ENCODE results near the gene KCNK3. TPM values are rescaled to one million over a fixed set of nuclear protein-coding genes. Genes with fewer than 3 reads are reported as not detected.
A peak's percentile ranks its signal among the peaks of the same experiment; 100 is the strongest.

KCNK3 gene
- total RNA-seq (ENCODE audit: low replicate concordance), result 2.7 and 7.7 TPM in 2 replicates
- long read RNA-seq, partial matches to known transcripts, result 0 of 3 reads
- long read RNA-seq, other reads (novel, unspliced or antisense), result 3 of 3 reads

- peak within 1 kb of the TSS; percentile 78 for H3K27ac Mint-ChIP-seq
- H3K9me3 Mint-ChIP-seq, result no peaks in the 10 kb centered on the region
- peak within 1 kb of the TSS; percentile 83 for H3K4me3 Mint-ChIP-seq
- peak; percentile 83 for DNase-seq (ENCODE audit: extremely low spot score, unreplicated experiment)
- TF ChIP-seq CTCF (conservative IDR thresholded peaks at IDR 0.05), result no peak
- H3K4me1 Mint-ChIP-seq (ENCODE audit: unreplicated experiment), result peaks cover 4% of the 10 kb centered on the region
- peaks cover 60% of the 10 kb centered on the region for H3K27me3 Mint-ChIP-seq
- H3K36me3 Mint-ChIP-seq, result no peaks in the 10 kb centered on the region
Measured at GRCh38 chr2:26692279-26692896, at the start of gene KCNK3. Gene KCNK3 (plus strand): TSS chr2:26692722. CDS start chr2:26692876, 154 bp downstream.

- H3K4me3 Mint-ChIP-seq, result no peak overlapping the region
- no peak overlapping the region for H3K27ac Mint-ChIP-seq
- no peaks in the 10 kb centered on the region for H3K9me3 Mint-ChIP-seq
- no peak for TF ChIP-seq CTCF (conservative IDR thresholded peaks at IDR 0.05)
- DNase-seq (ENCODE audit: extremely low spot score, unreplicated experiment), result peak; percentile 48
- H3K4me1 Mint-ChIP-seq (ENCODE audit: unreplicated experiment), result peaks cover 28% of the 10 kb centered on the region
- no peaks in the 10 kb centered on the region for H3K36me3 Mint-ChIP-seq
- peaks cover 14% of the 10 kb centered on the region for H3K27me3 Mint-ChIP-seq
Measured at GRCh38 chr2:26644188-26644835, 48.2 kb upstream of the KCNK3 start.

- Mint-ChIP-seq H3K4me3 (no peak overlapping the region), H3K9me3 (no peaks in the 10 kb centered on the region), H3K36me3 (no peaks in the 10 kb centered on the region), H3K27ac (no peak overlapping the region), H3K4me1 (ENCODE audit: unreplicated experiment) (peaks cover 24% of the 10 kb centered on the region), H3K27me3 (peaks cover 14% of the 10 kb centered on the region)
- peak; percentile 20 for DNase-seq (ENCODE audit: extremely low spot score, unreplicated experiment)
- TF ChIP-seq CTCF (conservative IDR thresholded peaks at IDR 0.05), result no peak
Measured at GRCh38 chr2:26645762-26646161, 46.8 kb upstream of the KCNK3 start.

- H3K27me3 Mint-ChIP-seq, result peaks cover 18% of the 10 kb centered on the region
- no peaks in the 10 kb centered on the region for H3K9me3 Mint-ChIP-seq
- no peak overlapping the region for H3K27ac Mint-ChIP-seq
- H3K36me3 Mint-ChIP-seq, result no peaks in the 10 kb centered on the region
- DNase-seq (ENCODE audit: extremely low spot score, unreplicated experiment), result no peak
- no peak for TF ChIP-seq CTCF (conservative IDR thresholded peaks at IDR 0.05)
- no peak overlapping the region for H3K4me3 Mint-ChIP-seq
- H3K4me1 Mint-ChIP-seq (ENCODE audit: unreplicated experiment), result peaks cover 28% of the 10 kb centered on the region
Measured at GRCh38 chr2:26646986-26647672, 45.4 kb upstream of the KCNK3 start.

GRCh38 chr2:26647981-26648380 lies 44.5 kb upstream of the KCNK3 start:
- Mint-ChIP-seq H3K27ac (no peak overlapping the region), H3K9me3 (no peaks in the 10 kb centered on the region), H3K4me1 (ENCODE audit: unreplicated experiment) (peaks cover 33% of the 10 kb centered on the region), H3K36me3 (no peaks in the 10 kb centered on the region), H3K27me3 (peaks cover 18% of the 10 kb centered on the region), H3K4me3 (no peak overlapping the region)
- no peak for DNase-seq (ENCODE audit: extremely low spot score, unreplicated experiment)
- no peak for TF ChIP-seq CTCF (conservative IDR thresholded peaks at IDR 0.05)

All from type B pancreatic cell (in vitro differentiated cells).